BLaER1 (cell line): ENCODE data around the gene TMEM271.

ENCODE experiments used
- H3K27ac ChIP-seq: shearing (Covaris generic); formaldehyde crosslinking; 2 replicates; pipeline ENCODE4 v1.8.1; 2022
- H3K27me3 ChIP-seq: shearing (Covaris generic); formaldehyde crosslinking; 2 replicates; pipeline ENCODE4 v1.8.1; 2022
- H3K36me3 ChIP-seq: shearing (Covaris generic); formaldehyde crosslinking; 2 replicates; pipeline ENCODE4 v1.8.1; 2022
- H3K4me1 ChIP-seq: shearing (Covaris generic); formaldehyde crosslinking; 2 replicates; pipeline ENCODE4 v1.8.1; 2022
- H3K4me2 ChIP-seq: shearing (Covaris generic); formaldehyde crosslinking; 2 replicates; pipeline ENCODE4 v1.8.1; 2022
- H3K4me3 ChIP-seq: shearing (Covaris generic); formaldehyde crosslinking; 2 replicates; pipeline ENCODE4 v1.8.1; 2022
- H3K9ac ChIP-seq: shearing (Covaris generic); formaldehyde crosslinking; 2 replicates; pipeline ENCODE4 v1.8.1; 2022
- H3K9me3 ChIP-seq: shearing (Covaris generic); formaldehyde crosslinking; 2 replicates; pipeline ENCODE4 v1.8.1; 2022
- H4K20me1 ChIP-seq: shearing (Covaris generic); formaldehyde crosslinking; 2 replicates; pipeline ENCODE4 v1.8.1; 2022
- Cebpa-rat ChIP-seq: shearing (Covaris generic); IDR thresholded peaks from 2 replicates; pipeline ENCODE4 v1.8.1; 2022

Gene TMEM271

GRCh38 chr4:541271-541670, 34.8 kb downstream of the TMEM271 start:
- H3K27me3 ChIP-seq: no peaks in the 10 kb centered on the region
- H3K9me3 ChIP-seq: no peaks in the 10 kb centered on the region
- H4K20me1 ChIP-seq: no peaks in the 10 kb centered on the region
- peaks cover 17% of the 10 kb centered on the region; the same call in 1 of the 2 replicates for H3K36me3 ChIP-seq
- no peak overlapping the region for H3K9ac ChIP-seq
- no peak overlapping the region for H3K4me3 ChIP-seq
- H3K4me1 ChIP-seq: no peaks in the 10 kb centered on the region
- no peak for TF ChIP-seq Cebpa-rat
- H3K4me2 ChIP-seq: no peak overlapping the region
- H3K27ac ChIP-seq: no peak overlapping the region

GRCh38 chr4:538542-539142, 37.5 kb downstream of the TMEM271 start:
- no peak overlapping the region for H3K4me2 ChIP-seq
- H3K36me3 ChIP-seq: peaks cover 43% of the 10 kb centered on the region; the same call in 1 of the 2 replicates
- no peaks in the 10 kb centered on the region for H3K4me1 ChIP-seq
- H3K27me3 ChIP-seq: no peaks in the 10 kb centered on the region
- H4K20me1 ChIP-seq: no peaks in the 10 kb centered on the region
- no peak overlapping the region for H3K9ac ChIP-seq
- H3K27ac ChIP-seq: no peak overlapping the region
- no peak overlapping the region for H3K4me3 ChIP-seq
- TF ChIP-seq Cebpa-rat: no peak
- H3K9me3 ChIP-seq: no peaks in the 10 kb centered on the region

- no peaks in the 10 kb centered on the region for H3K27me3 ChIP-seq
- H3K4me1 ChIP-seq: no peaks in the 10 kb centered on the region
- H4K20me1 ChIP-seq: no peaks in the 10 kb centered on the region
- no peak overlapping the region for H3K9ac ChIP-seq
- H3K4me2 ChIP-seq: no peak overlapping the region
- peaks cover 53% of the 10 kb centered on the region; the same call in 1 of the 2 replicates for H3K36me3 ChIP-seq
- no peaks in the 10 kb centered on the region for H3K9me3 ChIP-seq
- H3K4me3 ChIP-seq: no peak overlapping the region
- H3K27ac ChIP-seq: no peak overlapping the region
- TF ChIP-seq Cebpa-rat: no peak
Measured at GRCh38 chr4:537436-538264, 38.4 kb downstream of the TMEM271 start.

GRCh38 chr4:536351-536972, 39.6 kb downstream of the TMEM271 start:
- H3K4me1 ChIP-seq: no peaks in the 10 kb centered on the region
- no peaks in the 10 kb centered on the region for H3K9me3 ChIP-seq
- peaks cover 65% of the 10 kb centered on the region for H3K36me3 ChIP-seq
- H3K4me2 ChIP-seq: no peak overlapping the region
- H3K27ac ChIP-seq: no peak overlapping the region
- no peak overlapping the region for H3K4me3 ChIP-seq
- TF ChIP-seq Cebpa-rat: no peak
- H3K27me3 ChIP-seq: no peaks in the 10 kb centered on the region
- no peak overlapping the region for H3K9ac ChIP-seq
- no peaks in the 10 kb centered on the region for H4K20me1 ChIP-seq

GRCh38 chr4:535924-536281, 40.2 kb downstream of the TMEM271 start:
- H3K4me2 ChIP-seq: no peak overlapping the region
- peaks cover 70% of the 10 kb centered on the region for H3K36me3 ChIP-seq
- H3K4me1 ChIP-seq: no peaks in the 10 kb centered on the region
- H4K20me1 ChIP-seq: no peaks in the 10 kb centered on the region
- H3K9me3 ChIP-seq: no peaks in the 10 kb centered on the region
- no peak for TF ChIP-seq Cebpa-rat
- H3K27me3 ChIP-seq: no peaks in the 10 kb centered on the region
- no peak overlapping the region for H3K27ac ChIP-seq
- no peak overlapping the region for H3K9ac ChIP-seq
- H3K4me3 ChIP-seq: no peak overlapping the region

- TF ChIP-seq Cebpa-rat: no peak
- no peaks in the 10 kb centered on the region for H3K4me1 ChIP-seq
- no peaks in the 10 kb centered on the region for H3K27me3 ChIP-seq
- H3K9ac ChIP-seq: no peak overlapping the region
- H3K36me3 ChIP-seq: peaks cover 76% of the 10 kb centered on the region
- H3K9me3 ChIP-seq: no peaks in the 10 kb centered on the region
- no peak overlapping the region for H3K27ac ChIP-seq
- no peak overlapping the region for H3K4me2 ChIP-seq
- no peak overlapping the region for H3K4me3 ChIP-seq
- H4K20me1 ChIP-seq: no peaks in the 10 kb centered on the region
Measured at GRCh38 chr4:535181-535923, 40.7 kb downstream of the TMEM271 start.

- Histone ChIP-seq H3K27ac (no peak overlapping the region), H3K4me3 (no peak overlapping the region), H3K27me3 (no peaks in the 10 kb centered on the region), H3K36me3 (peaks cover 83% of the 10 kb centered on the region), H4K20me1 (no peaks in the 10 kb centered on the region), H3K9me3 (no peaks in the 10 kb centered on the region), H3K4me2 (no peak overlapping the region), H3K4me1 (no peaks in the 10 kb centered on the region), H3K9ac (no peak overlapping the region)
- TF ChIP-seq Cebpa-rat: no peak
Measured at GRCh38 chr4:534576-535151, 41.4 kb downstream of the TMEM271 start.

- H3K27ac ChIP-seq: no peak overlapping the region
- H4K20me1 ChIP-seq: no peaks in the 10 kb centered on the region
- no peaks in the 10 kb centered on the region for H3K4me1 ChIP-seq
- H3K4me2 ChIP-seq: no peak overlapping the region
- H3K4me3 ChIP-seq: no peak overlapping the region
- no peaks in the 10 kb centered on the region for H3K9me3 ChIP-seq
- H3K9ac ChIP-seq: no peak overlapping the region
- H3K36me3 ChIP-seq: peaks cover 85% of the 10 kb centered on the region
- H3K27me3 ChIP-seq: no peaks in the 10 kb centered on the region
- no peak for TF ChIP-seq Cebpa-rat
Measured at GRCh38 chr4:534101-534575, 42.0 kb downstream of the TMEM271 start.

- Histone ChIP-seq H3K9ac (no peak overlapping the region), H3K27me3 (no peaks in the 10 kb centered on the region)
Measured at GRCh38 chr4:533318-534100, 42.6 kb downstream of the TMEM271 start.

More at GRCh38 chr4:533318-534100, 42.6 kb downstream of the TMEM271 start:
- Histone ChIP-seq H3K36me3 (peaks cover 92% of the 10 kb centered on the region), H3K27ac (no peak overlapping the region), H3K4me1 (no peaks in the 10 kb centered on the region), H4K20me1 (no peaks in the 10 kb centered on the region), H3K9me3 (no peaks in the 10 kb centered on the region), H3K4me2 (no peak overlapping the region), H3K4me3 (no peak overlapping the region)
- TF ChIP-seq Cebpa-rat: no peak
